MV-4-11 (cell line): Measurements from ENCODE around the gene ZNF350.
"Not testable (repeated sequence)": the region's sequence is repeated elsewhere in the genome, so short reads cannot be mapped to it uniquely, and the experiment has no call there.

Source experiments
- DNase-seq: peaks from one replicate; lab custom pipeline; 2025; lab: John Stamatoyannopoulos, UW

The ZNF350 gene

DNA sequence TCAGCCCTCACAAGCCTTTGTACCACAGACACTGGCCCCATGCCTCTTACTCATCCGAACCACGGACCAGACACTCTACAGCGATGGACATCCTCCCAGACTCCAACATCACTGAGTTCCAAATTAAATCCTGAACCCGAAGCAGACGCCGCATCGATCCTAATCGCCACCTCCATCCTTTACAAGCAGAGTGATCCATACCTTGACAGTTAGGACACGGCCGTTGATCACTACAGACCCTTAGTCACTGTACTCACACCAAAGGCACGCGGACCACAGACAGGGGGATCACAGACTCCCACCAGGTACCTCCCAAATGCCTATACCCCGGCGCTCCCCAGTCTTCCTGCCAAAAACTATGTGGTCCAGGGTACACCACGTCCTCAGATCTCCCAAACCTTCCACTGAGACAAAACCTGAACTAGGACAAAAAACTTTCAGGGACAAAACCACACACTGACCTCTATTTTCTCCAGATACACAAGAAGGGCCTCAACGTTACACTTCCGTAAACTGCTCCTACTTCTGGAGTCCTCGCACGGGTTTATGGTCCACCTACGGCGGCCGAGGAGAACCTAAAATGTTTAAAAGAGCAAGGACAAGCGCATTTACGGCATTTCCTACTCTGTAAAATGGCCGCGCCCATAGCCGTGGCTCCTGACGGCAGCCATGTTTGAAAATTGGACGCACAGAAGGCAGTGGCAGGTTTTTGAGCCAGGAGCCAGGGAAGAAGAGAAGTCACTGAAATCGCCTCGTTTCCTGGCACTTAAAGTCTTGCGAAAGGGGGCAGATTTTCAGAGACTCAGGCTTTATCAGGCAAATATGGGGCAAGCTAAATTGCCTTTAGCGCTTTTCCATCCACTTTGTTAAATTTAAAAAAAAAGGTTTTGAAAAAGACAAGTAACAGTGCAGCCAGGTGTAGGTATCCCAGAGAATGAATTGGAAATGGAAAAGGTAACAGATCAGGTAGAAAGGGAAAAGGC is at the start of gene ZNF350:
Gene ZNF350 (minus strand): TSS at position 532 of the 983 bp plus-strand sequence. CDS start 12,480 bp downstream, outside the sequence.
- DNase-seq = peak; percentile 100

GRCh38 chr19:52034051-52034728 is 47.5 kb upstream of the ZNF350 start:
- no peak for DNase-seq

GRCh38 chr19:52028780-52029123 is 42.1 kb upstream of the ZNF350 start:
- DNase-seq = no peak

DNA sequence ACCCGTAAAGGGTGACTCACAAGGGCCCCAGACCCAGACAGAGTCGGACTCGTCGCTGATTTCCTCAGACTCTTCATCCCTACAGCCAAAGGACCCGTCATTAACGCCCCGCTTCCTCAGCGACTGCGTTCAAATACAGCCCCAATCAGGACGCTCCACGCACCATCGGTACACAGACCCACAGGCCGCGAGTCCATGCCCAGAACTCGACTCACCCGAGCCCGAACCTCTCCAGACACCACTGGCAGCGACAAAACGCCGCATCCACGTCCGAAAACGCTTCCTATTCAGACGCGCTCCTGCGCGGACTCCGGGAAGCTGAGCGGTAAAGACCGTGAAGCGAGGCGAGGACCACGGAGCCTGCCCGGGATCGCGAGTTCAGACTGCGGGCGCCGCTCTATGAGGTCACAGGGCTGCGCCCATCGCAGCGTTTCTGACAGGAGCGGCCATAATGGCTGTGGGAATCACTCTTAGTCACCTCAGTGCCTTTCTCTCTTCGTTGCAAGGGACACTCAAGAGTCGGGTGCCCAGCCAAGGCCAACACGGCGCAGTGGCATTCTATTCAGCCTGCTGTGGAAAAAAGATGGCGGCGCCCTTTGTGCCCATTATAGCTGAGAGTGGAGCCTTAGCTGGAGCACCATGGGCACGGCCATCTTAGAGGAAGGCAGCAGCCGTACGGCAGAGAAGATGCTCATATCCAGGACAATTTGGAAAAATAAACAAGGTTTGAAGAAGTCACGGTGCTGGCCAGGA is 41.6 kb upstream of the ZNF350 start, which contains the start of gene ZNF614:
Gene ZNF614 (minus strand): TSS at position 353 of the 753 bp plus-strand sequence. CDS start 2,634 bp downstream, outside the sequence.
- peak; percentile 88 for DNase-seq

- DNase-seq = not testable (repeated sequence)
Measured at GRCh38 chr19:52026255-52026990, 39.8 kb upstream of the ZNF350 start.

GRCh38 chr19:52024478-52024877 is 37.8 kb upstream of the ZNF350 start:
- DNase-seq = not testable (repeated sequence)

DNA sequence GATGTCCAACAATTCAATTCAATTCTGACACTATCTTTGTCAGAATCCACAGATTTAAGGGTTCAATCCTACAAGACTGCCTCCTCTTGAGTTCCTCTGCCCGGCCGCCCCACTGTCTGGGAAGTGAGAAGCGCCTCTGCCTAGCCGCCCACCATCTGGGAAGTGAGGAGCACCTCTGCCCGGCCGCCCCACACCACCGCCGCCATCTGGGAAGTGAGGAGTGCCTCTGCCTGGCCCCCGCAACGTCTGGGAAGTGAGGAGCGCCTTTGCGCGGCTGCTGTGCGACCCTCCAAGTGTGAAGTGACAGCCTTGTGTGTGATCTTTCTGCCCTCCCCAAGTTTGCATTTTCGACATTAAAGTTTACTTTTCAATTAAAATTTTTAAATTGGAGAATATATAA is 35.6 kb upstream of the ZNF350 start:
- DNase-seq = no peak

- DNase-seq = no peak
Measured at GRCh38 chr19:52020506-52020905, 33.9 kb upstream of the ZNF350 start.

GRCh38 chr19:52010674-52011073 is 24.0 kb upstream of the ZNF350 start:
- DNase-seq = no peak

DNA sequence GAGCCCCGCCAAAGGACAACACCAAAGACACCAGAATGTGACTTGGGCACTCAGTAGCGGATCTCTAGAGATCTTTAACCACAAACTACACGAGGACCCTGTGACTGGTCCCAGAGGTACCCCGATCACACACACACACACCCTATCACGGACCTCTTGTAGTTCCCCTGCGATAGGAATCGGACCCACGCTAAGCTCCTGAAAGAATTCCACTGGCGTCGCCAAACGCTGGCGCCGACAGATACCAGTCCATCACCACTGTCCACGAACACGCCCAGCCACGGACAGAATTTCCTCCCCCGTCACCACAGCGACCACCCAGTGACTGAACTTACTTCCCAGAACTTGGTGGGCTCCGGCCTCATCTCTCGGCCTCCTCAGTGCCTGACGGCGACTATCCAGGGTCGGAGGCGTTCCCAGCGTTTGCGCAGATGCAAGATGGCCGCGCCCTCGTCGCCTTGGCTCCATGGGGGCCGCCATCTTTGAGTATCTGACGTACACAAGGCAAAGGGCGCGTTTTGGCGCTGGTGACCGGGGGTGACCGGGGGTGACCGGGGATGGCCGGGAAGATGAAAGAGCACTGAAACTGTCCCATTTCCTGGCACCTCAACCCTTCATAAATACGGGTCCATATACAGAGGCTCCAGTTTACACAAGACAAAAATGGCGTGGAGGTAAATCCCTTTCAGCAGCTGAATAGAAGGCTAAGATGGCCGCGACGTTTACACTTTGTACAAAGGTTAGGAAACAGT is 21.3 kb upstream of the ZNF350 start, which contains the start of gene ZNF615:
Gene ZNF615 (minus strand): TSS at position 406 of the 752 bp plus-strand sequence. CDS start 4,500 bp downstream, outside the sequence.
- DNase-seq = peak; percentile 87

DNA sequence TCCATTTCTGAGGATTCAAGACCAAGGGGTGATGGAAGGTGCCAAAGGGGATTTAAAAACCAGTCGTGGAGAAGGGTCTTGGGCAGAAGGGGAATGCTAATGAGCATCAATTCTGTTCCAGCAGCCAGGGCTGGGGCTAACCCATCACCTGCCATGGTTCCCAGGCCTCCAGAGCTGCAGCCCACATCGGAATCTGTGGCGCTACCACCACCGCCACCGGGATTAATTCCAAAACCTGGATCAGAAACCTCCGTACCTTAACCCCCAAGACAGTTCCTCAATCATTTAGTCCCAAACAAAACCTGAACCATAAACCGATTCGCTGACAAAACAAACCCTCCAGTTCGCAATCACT is 20.8 kb upstream of the ZNF350 start:
- no peak for DNase-seq

- no peak for DNase-seq
Measured at GRCh38 chr19:51994048-51994644, 7.5 kb upstream of the ZNF350 start.

DNA sequence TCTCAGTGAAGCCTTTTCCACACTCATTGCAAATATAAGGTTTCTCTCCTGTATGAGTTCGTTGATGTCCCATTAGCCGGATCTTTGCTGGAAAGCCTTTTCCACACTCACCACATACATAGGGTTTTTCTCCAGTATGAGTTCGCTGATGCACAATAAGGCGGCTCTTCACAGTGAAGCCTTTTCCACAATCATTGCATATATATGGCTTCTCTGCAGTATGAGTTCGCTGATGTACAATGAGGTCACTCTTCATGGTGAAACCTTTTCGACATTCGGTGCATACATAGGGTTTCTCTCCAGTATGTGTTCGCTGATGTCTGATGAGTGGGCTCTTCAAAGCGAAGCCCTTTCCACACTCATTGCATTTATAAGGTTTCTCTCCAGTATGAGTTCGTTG is 6.8 kb upstream of the ZNF350 start:
- no peak for DNase-seq

- no peak for DNase-seq
Measured at GRCh38 chr19:51983361-51983760, 3.3 kb downstream of the ZNF350 start.

GRCh38 chr19:51980926-51981325 is 5.7 kb downstream of the ZNF350 start:
- DNase-seq = not testable (repeated sequence)

DNA sequence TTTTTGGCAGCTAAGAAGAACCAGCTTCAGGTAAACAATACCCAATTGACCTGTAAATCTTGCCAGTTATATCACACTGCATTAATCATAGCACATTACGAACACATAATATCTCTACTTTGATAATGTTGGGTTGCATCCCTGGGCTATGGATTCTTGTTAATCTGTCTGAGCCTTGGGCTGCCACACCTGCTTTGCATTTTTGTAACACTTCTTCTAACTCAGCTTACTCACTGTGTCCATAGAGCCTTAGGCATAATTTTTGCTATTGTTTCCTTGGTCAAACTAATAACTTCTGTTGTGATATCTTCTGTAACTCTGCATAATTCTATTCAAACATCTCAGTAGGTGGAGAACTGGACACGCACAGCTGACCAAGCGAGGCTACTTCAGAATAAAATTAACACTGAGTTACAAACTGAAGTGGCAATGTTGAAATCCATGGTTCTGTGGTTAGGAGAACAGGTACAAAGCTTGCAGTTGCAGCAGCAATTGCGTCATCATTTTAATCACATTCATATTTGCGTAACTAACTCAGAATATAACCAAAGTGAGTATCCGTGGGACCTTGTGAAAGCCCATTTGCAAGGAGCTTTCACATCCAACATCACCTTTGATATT is 6.4 kb downstream of the ZNF350 start:
- peak; percentile 77 for DNase-seq

DNA sequence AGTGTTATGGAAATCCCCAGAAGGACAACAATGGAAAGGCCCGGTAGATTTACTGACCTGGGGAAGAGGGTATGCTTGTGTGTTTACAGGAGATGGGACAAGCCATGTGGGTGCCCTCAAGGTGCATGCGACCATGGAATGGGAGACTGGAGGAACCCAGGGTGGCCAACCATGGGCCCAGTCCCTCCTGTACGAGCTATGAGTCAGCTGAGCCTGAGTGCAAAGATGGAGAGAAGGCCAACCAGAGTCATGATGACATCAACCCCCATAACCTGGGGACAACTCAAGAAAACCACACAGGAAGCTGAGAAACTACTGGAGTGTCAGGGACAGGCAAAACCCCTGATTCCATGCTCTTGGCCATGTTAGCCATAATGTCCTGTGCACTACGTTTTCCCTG is 7.8 kb downstream of the ZNF350 start:
- DNase-seq = no peak

DNA sequence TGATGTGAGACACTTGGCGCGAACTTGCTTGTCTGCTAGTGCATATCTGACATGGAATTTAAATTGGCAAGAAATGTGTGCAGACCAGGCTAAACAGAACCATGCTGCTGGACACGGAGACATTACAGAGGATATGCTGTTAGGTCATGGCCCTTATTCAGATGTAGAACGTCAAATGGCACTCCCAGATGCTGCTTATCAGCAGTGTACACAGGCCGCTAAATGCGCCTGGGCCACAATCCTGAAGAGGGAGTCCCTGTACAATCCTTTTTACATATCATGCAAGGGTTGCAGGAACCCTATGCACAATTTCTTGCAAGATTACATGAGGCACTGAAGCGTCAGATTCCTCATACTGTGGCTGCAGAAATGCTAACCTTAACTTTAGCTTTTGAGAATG is 9.3 kb downstream of the ZNF350 start:
- DNase-seq = no peak

DNA sequence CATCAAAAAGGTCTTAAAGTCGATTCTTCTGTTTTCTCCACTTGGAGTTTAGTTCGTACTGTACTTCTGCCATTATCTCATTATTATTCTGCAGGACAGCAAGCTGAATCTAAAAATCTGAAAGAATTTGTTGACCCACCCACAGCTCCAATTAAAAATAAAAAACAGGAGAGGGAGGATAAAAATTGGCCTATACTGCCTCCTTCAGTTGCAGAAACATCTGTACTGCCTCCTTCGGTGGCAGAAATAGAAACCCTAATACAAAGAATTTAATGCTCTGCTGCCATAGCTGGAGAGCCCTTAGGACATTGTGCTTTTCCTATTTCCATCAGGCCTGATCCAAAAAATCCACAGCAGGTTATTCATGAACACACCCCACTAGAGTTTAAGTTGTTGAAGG is 9.8 kb downstream of the ZNF350 start:
- DNase-seq = no peak

DNA sequence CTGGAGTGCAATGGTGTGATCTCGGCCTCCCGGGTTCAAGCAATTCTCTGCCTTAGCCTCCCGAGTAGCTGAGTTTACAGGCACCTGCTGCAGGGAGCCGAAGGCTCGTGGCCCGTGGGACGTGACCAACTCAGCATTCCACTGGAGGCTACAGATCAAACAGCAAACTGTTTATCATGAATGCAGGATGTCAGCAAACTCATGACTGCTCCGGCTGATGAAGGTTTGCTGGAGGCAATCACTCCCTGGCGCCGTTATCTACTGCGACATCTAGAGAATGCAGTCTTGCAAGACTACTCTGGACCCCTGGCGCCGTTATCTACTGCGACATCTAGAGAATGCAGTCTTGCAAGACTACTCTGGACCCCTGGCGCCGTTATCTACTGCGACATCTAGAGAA is 10.9 kb downstream of the ZNF350 start:
- DNase-seq = not testable (repeated sequence)
